ENCODE results near the gene HS6ST1. TPM values are rescaled to one million over a fixed set of nuclear protein-coding genes. Genes with fewer than 3 reads are reported as not detected.

HS6ST1 gene
- total RNA-seq, 3 donors from 2014 or later (not counting 1 experiment from before 2014, with no cell fraction given): 18.9 to 35.9 (median 28.8) TPM

GRCh38 chr2:128260239-128261138 lies 58.2 kb downstream of the HS6ST1 start:
- Mint-ChIP-seq H3K4me1 (peaks cover 11 to 20% of the 10 kb centered on the region in 2 donors), H3K4me3 (no peak overlapping the region)
- TF ChIP-seq CTCF (IDR thresholded peaks at IDR 0.05): no peak

GRCh38 chr2:128259585-128259984 lies 59.1 kb downstream of the HS6ST1 start:
- Histone ChIP-seq H3K27me3 (ENCODE audit: control insufficient read depth, insufficient read depth, low read length) (no peaks in the 10 kb centered on the region), H3K4me1 (ENCODE audit: control insufficient read depth, insufficient read depth, low read length) (no peaks in the 10 kb centered on the region), H3K9me3 (ENCODE audit: control insufficient read depth, insufficient read depth, low read length) (no peaks in the 10 kb centered on the region), H3K36me3 (ENCODE audit: control insufficient read depth, insufficient read depth, low read length) (no peaks in the 10 kb centered on the region), H3K27ac (ENCODE audit: low read length) (no peak overlapping the region), H3K4me3 (ENCODE audit: low read length) (no peak overlapping the region)
- Mint-ChIP-seq H3K36me3 (no peaks in the 10 kb centered on the region), H3K27ac (no peak overlapping the region), H3K9me3 (no peaks in the 10 kb centered on the region), H3K27me3 (ENCODE audit: low read depth in 2 of 2) (peaks cover 0 to 6% of the 10 kb centered on the region in 2 donors), H3K4me1 (peaks cover 2 to 12% of the 10 kb centered on the region in 2 donors), H3K4me3 (no peak overlapping the region)
- ATAC-seq: no peak
- DNase-seq: no peak
- intact Hi-C loops (cut with micrococcal nuclease): no loop called here
- no peak for TF ChIP-seq CTCF (IDR thresholded peaks at IDR 0.05)
- WGBS (ENCODE audit: insufficient coverage): 93% methylated on average over 5 of the region's 5 CpGs

More at GRCh38 chr2:128260239-128261138, 58.2 kb downstream of the HS6ST1 start:
- Histone ChIP-seq H3K27me3 (ENCODE audit: control insufficient read depth, insufficient read depth, low read length) (no peaks in the 10 kb centered on the region), H3K36me3 (ENCODE audit: control insufficient read depth, insufficient read depth, low read length) (no peaks in the 10 kb centered on the region), H3K9me3 (ENCODE audit: control insufficient read depth, insufficient read depth, low read length) (no peaks in the 10 kb centered on the region), H3K4me3 (ENCODE audit: low read length) (no peak overlapping the region), H3K4me1 (ENCODE audit: control insufficient read depth, insufficient read depth, low read length) (peaks cover 2% of the 10 kb centered on the region), H3K27ac (ENCODE audit: low read length) (no peak overlapping the region)
- Mint-ChIP-seq H3K36me3 (no peaks in the 10 kb centered on the region), H3K27me3 (ENCODE audit: low read depth in 2 of 2) (peaks cover 0 to 6% of the 10 kb centered on the region in 2 donors), H3K27ac (no peak overlapping the region), H3K9me3 (no peaks in the 10 kb centered on the region)
- ATAC-seq (no peak), DNase-seq (no peak)
- intact Hi-C loops (cut with micrococcal nuclease): no loop called here
- WGBS (ENCODE audit: insufficient coverage): 92% methylated on average over 24 of the region's 24 CpGs

GRCh38 chr2:128258218-128258617 lies 60.5 kb downstream of the HS6ST1 start:
- H3K27me3 ChIP-seq (ENCODE audit: control insufficient read depth, insufficient read depth, low read length): no peaks in the 10 kb centered on the region
- no peak for DNase-seq
- WGBS (ENCODE audit: insufficient coverage): 95% methylated on average over 6 of the region's 6 CpGs

More at GRCh38 chr2:128258218-128258617, 60.5 kb downstream of the HS6ST1 start:
- Histone ChIP-seq H3K36me3 (ENCODE audit: control insufficient read depth, insufficient read depth, low read length) (no peaks in the 10 kb centered on the region), H3K9me3 (ENCODE audit: control insufficient read depth, insufficient read depth, low read length) (no peaks in the 10 kb centered on the region), H3K27ac (ENCODE audit: low read length) (no peak overlapping the region), H3K4me1 (ENCODE audit: control insufficient read depth, insufficient read depth, low read length) (no peaks in the 10 kb centered on the region), H3K4me3 (ENCODE audit: low read length) (no peak overlapping the region)
- Mint-ChIP-seq H3K4me1 (peaks cover 0 to 11% of the 10 kb centered on the region in 2 donors), H3K36me3 (no peaks in the 10 kb centered on the region), H3K4me3 (no peak overlapping the region), H3K9me3 (no peaks in the 10 kb centered on the region), H3K27me3 (ENCODE audit: low read depth in 2 of 2) (peaks cover 0 to 6% of the 10 kb centered on the region in 2 donors), H3K27ac (no peak overlapping the region)
- no peak for ATAC-seq
- intact Hi-C loops (cut with micrococcal nuclease): no loop called here
- no peak for TF ChIP-seq CTCF (IDR thresholded peaks at IDR 0.05)

Measured in natural killer cell (primary cell).